Spleen (tissue), 11 donors: ENCODE results near the gene UNC45B. TPM values are rescaled to one million over a fixed set of nuclear protein-coding genes. Genes with fewer than 3 reads are reported as not detected.

Source experiments
- DNase-seq: peaks from one replicate; pipeline ENCODE4 v3.0.0-alpha.2; 2020
- H3K27ac ChIP-seq, 8 donors: fragments of 200-600 bp; sonication (generic) in 7 of 8; 1 replicate in 4 of 8; 2 replicates in 4 of 8; pipeline versions ENCODE4 v1.5.0 to v1.8.0; 2016 to 2021; ENCODE audit warnings: inconsistent platforms in 4 of 8, mild to moderate bottlenecking in 4 of 8, moderate library complexity in 1 of 8
- H3K27me3 ChIP-seq, 7 donors: fragments of 200-600 bp; sonication (generic) in 6 of 7; replicated peaks in 1 of 7; 1 replicate in 4 of 7; 2 replicates in 3 of 7; pipeline versions ENCODE4 v1.5.0 to v1.8.0; 2016 to 2021; ENCODE audit warnings: inconsistent platforms in 3 of 7, mild to moderate bottlenecking in 1 of 7
- H3K36me3 ChIP-seq, 6 donors: fragments of 200-600 bp; sonication (generic) in 5 of 6; 1 replicate in 4 of 6; 2 replicates in 2 of 6; pipeline versions ENCODE4 v1.5.0 to v1.8.0; 2016 to 2021; ENCODE audit warnings: inconsistent platforms in 2 of 6
- H3K4me1 ChIP-seq, 6 donors: fragments of 200-600 bp; sonication (generic) in 5 of 6; 1 replicate in 3 of 6; 2 replicates in 3 of 6; pipeline versions ENCODE4 v1.5.0 to v1.8.0; 2016 to 2021; ENCODE audit warnings: inconsistent platforms in 3 of 6
- H3K4me3 ChIP-seq, 8 donors: fragments of 200-600 bp; sonication (generic) in 7 of 8; 1 replicate in 4 of 8; 2 replicates in 4 of 8; pipeline versions ENCODE4 v1.5.0 to v1.8.0; 2016 to 2021; ENCODE audit warnings: inconsistent platforms in 4 of 8, mild to moderate bottlenecking in 4 of 8, moderate library complexity in 2 of 8
- H3K9me3 ChIP-seq, 8 donors: fragments of 200-600 bp; sonication (generic) in 7 of 8; 1 replicate in 4 of 8; 2 replicates in 4 of 8; pipeline versions ENCODE4 v1.5.0 to v1.8.0; 2016 to 2021; ENCODE audit warnings: inconsistent platforms in 4 of 8
- POLR2A ChIP-seq, 3 donors: fragments of 450-650 bp; IDR thresholded peaks; one replicate each; pipeline ENCODE4 v1.5.1; 2017; ENCODE audit warnings: antibody characterized with exemption in 3 of 3, mild to moderate bottlenecking in 1 of 3
- POLR2AphosphoS5 ChIP-seq, 3 donors: sonication (generic); formaldehyde crosslinking; IDR thresholded peaks; one replicate each; pipeline ENCODE4 v1.5.1; 2017; ENCODE audit warnings: antibody characterized with exemption in 3 of 3
- WGBS, 5 donors: extraction: QIAGEN DNeasy Blood & Tissue Kit in 3 of 5; methylation state at CpG; one replicate each; pipeline versions ENCODE4 v1.1.5 to v1.1.7; 2013 to 2018; 5-methylcytosine and 5-hydroxymethylcytosine counted together
- intact Hi-C: fragments of 100-400 bp; cut with DNase I; formaldehyde crosslinking; loops from one replicate; pipeline ENCODE4 v1.15.0; 2023; ENCODE audit warnings: low total_unique reads
- polyA plus RNA-seq, 3 donors: library from polyadenylated mRNA; stranded (reverse); fragments of 200-250 nt; gene quantifications; one replicate each; pipeline ENCODE4 v1.2.1, GENCODE V29; 2013
- total RNA-seq, 7 donors: library from RNA; depleted of rRNA in 3 of 7; stranded (reverse); fragments of >200 nt in 3 of 7; fragmentation: NEBNext Ultra II Directional in 4 of 7; extraction: Animal tissue kit (Norgen Biotek cat#: 25700) in 4 of 7; gene quantifications; one replicate each; pipeline versions ENCODE4 v1.1.0 to v1.2.1, GENCODE V29; 2016 to 2021
- TF ChIP-seq, protein P1 (sequence below), 11 experiments: fragments of 200-600 bp in 7 of 11; fragments of 450-650 bp in 4 of 11; sonication (generic) in 4 of 11; IDR thresholded peaks in 8 of 11; conservative IDR thresholded peaks in 3 of 11; 1 replicate in 7 of 11; 2 replicates in 4 of 11; pipeline versions ENCODE4 v1.4.0 to v1.8.0; 2016 to 2021; ENCODE audit warnings: antibody characterized with exemption in 11 of 11, inconsistent platforms in 4 of 11, mild to moderate bottlenecking in 1 of 11
- donor health status: healthy with polysubstance abuse.
- donor health status: DM: no; HTN: no; CAD: no; lungs with moderate emphysema.
- donor health status: DM: no; HTN: no; CAD: no.
- donor health status: Bipolar disorder and iron deficiency.
- donor health status: healthy.
- donor health status: DM: no; HTN: no; CAD: no.
- donor health status: DM: yes; HTN: yes; CAD: no.

The UNC45B gene
- total and polyA plus RNA-seq, 10 donors: 0.08 to 3.9 (median 1.8) TPM

DNA sequence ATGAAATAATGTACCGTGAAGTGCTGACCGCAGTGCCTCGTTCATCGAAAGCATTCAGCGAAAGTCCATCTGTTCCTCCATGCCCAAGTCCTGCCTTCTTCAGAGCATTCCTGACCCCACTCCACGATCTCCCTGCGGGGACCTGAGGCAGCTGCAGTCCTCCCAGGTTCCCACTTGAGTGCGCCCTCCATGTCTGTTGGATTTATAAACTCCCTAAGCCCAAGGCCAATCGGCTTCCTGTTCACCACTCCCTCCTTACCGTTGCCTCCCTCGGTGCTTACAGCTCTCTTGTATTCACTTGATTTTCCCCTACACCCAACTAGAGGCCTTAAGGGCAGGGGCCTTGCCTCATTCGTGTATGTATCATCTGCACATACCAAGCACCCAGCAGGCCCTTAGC lies 30.8 kb upstream of the UNC45B start:
- H3K27ac ChIP-seq: no peak overlapping the region
- 83 to 91% (median 88%) methylated on average over 12 of the region's 12 CpGs for WGBS, 5 donors
- H3K9me3 ChIP-seq: no peaks in the 10 kb centered on the region
- H3K4me1 ChIP-seq: peaks cover 12 to 45% (median 28%) of the 10 kb centered on the region in 6 donors
- H3K27me3 ChIP-seq: no peaks in the 10 kb centered on the region
- intact Hi-C loops: loop anchor here (5.0 kb wide), 1 partner anchor 695 kb away; no protein-coding TSS in a partner anchor
- no peak overlapping the region for H3K4me3 ChIP-seq
- DNase-seq: no peak
- H3K36me3 ChIP-seq: peaks cover 0 to 26% (median 0%) of the 10 kb centered on the region in 6 donors
- TF ChIP-seq, protein P1, sequence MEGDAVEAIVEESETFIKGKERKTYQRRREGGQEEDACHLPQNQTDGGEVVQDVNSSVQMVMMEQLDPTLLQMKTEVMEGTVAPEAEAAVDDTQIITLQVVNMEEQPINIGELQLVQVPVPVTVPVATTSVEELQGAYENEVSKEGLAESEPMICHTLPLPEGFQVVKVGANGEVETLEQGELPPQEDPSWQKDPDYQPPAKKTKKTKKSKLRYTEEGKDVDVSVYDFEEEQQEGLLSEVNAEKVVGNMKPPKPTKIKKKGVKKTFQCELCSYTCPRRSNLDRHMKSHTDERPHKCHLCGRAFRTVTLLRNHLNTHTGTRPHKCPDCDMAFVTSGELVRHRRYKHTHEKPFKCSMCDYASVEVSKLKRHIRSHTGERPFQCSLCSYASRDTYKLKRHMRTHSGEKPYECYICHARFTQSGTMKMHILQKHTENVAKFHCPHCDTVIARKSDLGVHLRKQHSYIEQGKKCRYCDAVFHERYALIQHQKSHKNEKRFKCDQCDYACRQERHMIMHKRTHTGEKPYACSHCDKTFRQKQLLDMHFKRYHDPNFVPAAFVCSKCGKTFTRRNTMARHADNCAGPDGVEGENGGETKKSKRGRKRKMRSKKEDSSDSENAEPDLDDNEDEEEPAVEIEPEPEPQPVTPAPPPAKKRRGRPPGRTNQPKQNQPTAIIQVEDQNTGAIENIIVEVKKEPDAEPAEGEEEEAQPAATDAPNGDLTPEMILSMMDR (IDR thresholded peaks at IDR 0.05 in 8 of 11, conservative IDR thresholded peaks at IDR 0.05 in 3 of 11): no peak
- TF ChIP-seq POLR2AphosphoS5 (IDR thresholded peaks at IDR 0.05) (no peak), POLR2A (IDR thresholded peaks at IDR 0.05) (no peak)

DNA sequence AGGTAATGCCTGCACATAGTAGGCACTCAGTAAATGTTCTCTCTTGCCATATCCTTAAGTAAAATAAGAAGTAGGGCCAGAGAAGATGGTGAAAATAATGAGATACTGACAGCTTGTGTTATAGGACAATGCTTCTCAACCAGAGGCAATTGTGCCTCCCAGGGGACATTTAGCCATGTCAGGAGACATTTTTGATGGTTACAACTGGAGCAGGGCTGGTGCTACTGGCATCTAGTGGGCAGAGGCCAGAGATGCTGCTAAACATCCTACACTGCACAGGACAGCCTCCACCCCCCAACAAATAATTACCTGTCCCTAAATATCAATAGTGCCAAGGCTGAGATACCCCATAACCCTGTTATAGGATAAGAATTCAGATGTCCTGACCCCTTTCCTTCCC lies 29.6 kb upstream of the UNC45B start:
- peak overlapping the region in 1 of 8 donors; percentile 97 for H3K4me3 ChIP-seq
- TF ChIP-seq POLR2A (IDR thresholded peaks at IDR 0.05): no peak
- TF ChIP-seq, protein P1 (IDR thresholded peaks at IDR 0.05 in 8 of 11, conservative IDR thresholded peaks at IDR 0.05 in 3 of 11): peak in 3 of 11 experiments; percentile 13 to 22 (median 15)
- no peaks in the 10 kb centered on the region for H3K9me3 ChIP-seq
- intact Hi-C loops: loop anchor here (5.0 kb wide), 1 partner anchor 696 kb away; no protein-coding TSS in a partner anchor
- peaks cover 12 to 45% (median 28%) of the 10 kb centered on the region in 6 donors for H3K4me1 ChIP-seq
- H3K27ac ChIP-seq: peak overlapping the region in 1 of 8 donors; percentile 92
- no peak for DNase-seq
- H3K36me3 ChIP-seq: peaks cover 0 to 26% (median 0%) of the 10 kb centered on the region in 6 donors
- H3K27me3 ChIP-seq: no peaks in the 10 kb centered on the region

DNA sequence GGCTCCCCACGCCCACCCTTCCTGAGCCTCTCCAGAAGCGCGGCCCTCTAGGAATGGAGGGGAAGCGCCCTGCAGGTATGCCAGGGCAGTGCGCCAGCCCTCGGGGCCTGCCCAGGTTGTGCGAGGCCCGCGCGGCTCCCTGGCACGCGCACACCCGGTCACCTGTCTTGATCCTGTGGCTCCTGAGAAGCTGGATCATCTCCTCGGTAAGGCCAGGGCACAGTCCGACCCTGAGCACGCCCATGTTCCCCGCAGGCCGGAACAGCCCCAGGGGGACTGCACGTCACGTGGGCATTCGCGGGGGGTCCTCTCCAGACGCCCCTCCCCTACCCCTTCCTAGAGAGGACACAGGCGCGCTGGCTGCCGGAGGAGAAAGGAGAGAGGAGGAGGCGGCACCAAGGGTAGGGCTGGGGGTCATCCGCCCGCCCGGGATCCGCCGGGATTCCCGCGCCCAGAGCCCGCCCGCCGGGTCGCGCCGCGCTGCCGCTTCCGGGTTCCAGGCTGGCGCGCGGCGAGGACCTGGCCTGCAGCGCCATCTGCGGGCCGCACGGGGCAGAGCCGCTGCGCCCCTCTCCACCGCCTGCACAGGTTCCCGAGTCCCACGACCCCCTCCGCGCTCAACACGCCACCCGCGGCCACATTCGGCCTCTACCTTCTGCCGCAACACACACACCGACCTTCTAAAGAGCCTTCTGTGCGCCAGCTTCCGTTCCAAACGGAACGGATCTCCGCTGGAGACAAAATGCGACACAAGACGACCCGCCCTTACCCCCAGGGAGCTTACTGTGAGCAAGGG lies 28.0 kb upstream of the UNC45B start, which contains the start of gene RAD51D:
Gene RAD51D (minus strand): TSS at position 491 of the 796 bp plus-strand sequence. CDS start 247 bp downstream, at position 244.
- TF ChIP-seq, protein P1 (IDR thresholded peaks at IDR 0.05 in 8 of 11, conservative IDR thresholded peaks at IDR 0.05 in 3 of 11): peak; percentile 85 to 99 (median 98)
- TF ChIP-seq POLR2AphosphoS5 (IDR thresholded peaks at IDR 0.05): peak; percentile 69 to 81 (median 75)
- TF ChIP-seq POLR2A (IDR thresholded peaks at IDR 0.05): peak in 1 of 3 donors; percentile 35
- H3K4me1 ChIP-seq: peaks cover 12 to 45% (median 28%) of the 10 kb centered on the region in 6 donors
- H3K36me3 ChIP-seq: peaks cover 0 to 14% (median 0%) of the 10 kb centered on the region in 6 donors
- peak within 1 kb of the TSS; percentile 68 to 92 (median 84) for H3K27ac ChIP-seq
- peak; percentile 96 for DNase-seq
- peak within 1 kb of the TSS; percentile 66 to 97 (median 88) for H3K4me3 ChIP-seq
- 0 to 1% (median 0%) methylated on average over 15 to 72 of the region's 72 CpGs for WGBS, 5 donors
- intact Hi-C loops: loop anchor here (5.0 kb wide), 2 partner anchors 577 to 697 kb away; no protein-coding TSS in a partner anchor
- H3K9me3 ChIP-seq: no peaks in the 10 kb centered on the region
- no peaks in the 10 kb centered on the region for H3K27me3 ChIP-seq

DNA sequence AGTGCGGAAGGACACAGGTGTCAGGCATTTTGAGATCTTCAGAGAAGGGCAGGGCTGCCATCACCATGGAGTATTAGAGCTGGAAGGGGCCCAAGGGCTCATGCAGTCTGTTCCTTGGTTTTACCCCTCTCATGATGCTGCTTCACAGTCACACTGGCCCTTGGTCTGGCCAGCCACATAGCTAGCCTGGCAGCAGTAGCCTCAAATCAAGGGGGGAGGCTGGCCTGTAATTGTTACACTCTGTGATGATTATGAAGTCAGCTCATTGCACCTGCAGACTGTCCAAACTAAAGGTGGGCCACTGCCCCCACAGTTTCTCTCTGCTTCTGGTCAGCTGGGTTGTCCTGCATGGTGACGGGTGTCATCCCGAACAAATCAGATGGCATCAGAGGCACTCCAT lies 26.3 kb upstream of the UNC45B start, which contains the start of gene FNDC8:
Gene FNDC8 (plus strand): TSS at position 301 of the 400 bp plus-strand sequence. CDS start 79 bp downstream, at position 380.
- 92 to 98% (median 93%) methylated on average over 3 of the region's 3 CpGs for WGBS, 5 donors
- Histone ChIP-seq H3K27ac (no peak within 1 kb of the TSS), H3K4me3 (no peak within 1 kb of the TSS), H3K27me3 (no peaks in the 10 kb centered on the region), H3K9me3 (no peaks in the 10 kb centered on the region), H3K4me1 (peaks cover 12 to 42% (median 28%) of the 10 kb centered on the region in 6 donors), H3K36me3 (peaks cover 0 to 7% (median 0%) of the 10 kb centered on the region in 6 donors)
- no peak for DNase-seq
- TF ChIP-seq POLR2AphosphoS5 (IDR thresholded peaks at IDR 0.05) (no peak), POLR2A (IDR thresholded peaks at IDR 0.05) (no peak)
- TF ChIP-seq, protein P1 (IDR thresholded peaks at IDR 0.05 in 8 of 11, conservative IDR thresholded peaks at IDR 0.05 in 3 of 11): no peak
- intact Hi-C loops: loop anchor here (5.0 kb wide), 1 partner anchor 579 kb away; no protein-coding TSS in a partner anchor
